ENCODE results near the gene DNAJC18.
A peak's percentile ranks its signal among the peaks of the same experiment; 100 is the strongest.

The DNAJC18 gene

DNA sequence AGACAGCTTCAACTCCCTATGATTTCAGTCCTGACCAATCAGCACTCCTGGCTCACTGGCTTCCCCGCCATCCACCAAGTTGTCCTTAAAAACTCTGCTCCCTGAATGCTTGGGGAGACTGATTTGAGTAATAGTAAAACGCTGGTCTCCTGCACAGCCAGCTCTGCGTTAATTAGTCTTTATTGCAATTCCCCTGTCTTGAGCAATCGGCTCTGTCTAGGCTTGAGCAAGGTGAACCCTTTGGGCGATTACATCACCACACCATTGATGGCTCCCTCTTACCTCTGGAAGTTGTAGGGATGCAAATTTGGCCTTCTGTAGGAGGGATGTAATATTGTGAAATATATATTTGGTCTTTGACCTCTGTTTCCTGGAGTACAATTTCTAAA is 53.3 kb downstream of the DNAJC18 start:
- no peak for DNase-seq

DNA sequence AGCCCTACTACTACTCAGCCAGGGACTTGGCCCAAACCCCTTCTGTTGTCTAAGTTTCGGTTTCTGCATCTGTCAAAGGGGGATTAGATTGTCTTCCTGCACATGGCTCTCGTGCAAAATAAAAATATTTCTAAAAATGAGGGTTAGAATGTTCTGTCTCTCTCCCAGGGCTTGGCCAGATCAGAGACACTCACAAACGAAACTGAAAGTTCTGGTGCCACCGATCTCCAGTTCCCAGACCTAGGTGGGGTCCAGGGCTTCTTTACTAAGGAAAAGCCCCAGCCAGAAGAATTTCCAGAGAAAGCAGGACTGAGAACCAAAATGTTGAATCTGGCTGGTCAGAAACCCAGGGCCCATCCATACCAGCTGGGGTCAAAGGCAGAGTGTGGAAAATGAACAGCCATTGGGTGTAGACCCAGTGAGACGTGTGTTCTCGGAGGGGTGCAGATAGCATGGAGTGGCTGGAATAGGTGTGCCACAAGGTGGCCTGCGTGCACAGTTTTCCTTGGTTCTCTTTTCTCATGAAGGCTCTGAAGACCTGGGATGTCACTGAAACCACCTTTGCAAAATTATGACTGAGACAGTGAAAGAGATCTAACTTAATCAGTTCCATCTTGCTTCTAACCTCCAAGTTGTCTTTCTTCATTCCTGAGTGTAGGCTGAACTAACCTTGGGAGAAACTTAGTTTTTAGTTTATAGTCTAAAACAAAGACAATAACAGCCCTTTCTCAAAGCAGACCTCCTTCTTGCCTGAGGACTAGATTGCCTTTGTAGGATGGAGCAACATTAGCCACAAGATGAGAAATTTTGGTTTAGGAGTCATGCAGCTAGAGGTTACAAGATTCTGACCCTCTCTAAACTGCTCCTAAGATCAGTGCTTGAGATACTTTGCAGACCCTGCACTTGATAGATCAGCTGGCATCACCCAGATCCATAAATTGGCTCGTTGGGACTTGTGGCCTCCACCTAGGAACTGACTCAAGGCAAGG is 54.0 kb downstream of the DNAJC18 start:
- no peaks in the 10 kb centered on the region for H3K36me3 ChIP-seq (replicated peaks)
- in situ Hi-C loops (cut with HindIII; ENCODE audit: low pct_ligation_motif_present, low sequenced_read_pairs): no loop called here
- no peak overlapping the region for H3K4me3 ChIP-seq (ENCODE audit: low read depth, low read length)
- DNase-seq: no peak
- TF ChIP-seq, protein P1, sequence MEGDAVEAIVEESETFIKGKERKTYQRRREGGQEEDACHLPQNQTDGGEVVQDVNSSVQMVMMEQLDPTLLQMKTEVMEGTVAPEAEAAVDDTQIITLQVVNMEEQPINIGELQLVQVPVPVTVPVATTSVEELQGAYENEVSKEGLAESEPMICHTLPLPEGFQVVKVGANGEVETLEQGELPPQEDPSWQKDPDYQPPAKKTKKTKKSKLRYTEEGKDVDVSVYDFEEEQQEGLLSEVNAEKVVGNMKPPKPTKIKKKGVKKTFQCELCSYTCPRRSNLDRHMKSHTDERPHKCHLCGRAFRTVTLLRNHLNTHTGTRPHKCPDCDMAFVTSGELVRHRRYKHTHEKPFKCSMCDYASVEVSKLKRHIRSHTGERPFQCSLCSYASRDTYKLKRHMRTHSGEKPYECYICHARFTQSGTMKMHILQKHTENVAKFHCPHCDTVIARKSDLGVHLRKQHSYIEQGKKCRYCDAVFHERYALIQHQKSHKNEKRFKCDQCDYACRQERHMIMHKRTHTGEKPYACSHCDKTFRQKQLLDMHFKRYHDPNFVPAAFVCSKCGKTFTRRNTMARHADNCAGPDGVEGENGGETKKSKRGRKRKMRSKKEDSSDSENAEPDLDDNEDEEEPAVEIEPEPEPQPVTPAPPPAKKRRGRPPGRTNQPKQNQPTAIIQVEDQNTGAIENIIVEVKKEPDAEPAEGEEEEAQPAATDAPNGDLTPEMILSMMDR (IDR thresholded peaks at IDR 0.05; ENCODE audit: low read depth, low read length, missing control alignments): peak; percentile 8
- H3K27ac ChIP-seq: no peak overlapping the region
- no peaks in the 10 kb centered on the region for H3K27me3 ChIP-seq (replicated peaks)

More for the DNA sequence above, 53.3 kb downstream of the DNAJC18 start:
- H3K27ac ChIP-seq: no peak overlapping the region
- no peaks in the 10 kb centered on the region for H3K27me3 ChIP-seq (replicated peaks)
- in situ Hi-C loops (cut with HindIII; ENCODE audit: low pct_ligation_motif_present, low sequenced_read_pairs): no loop called here
- H3K4me3 ChIP-seq (ENCODE audit: low read depth, low read length): no peak overlapping the region
- no peaks in the 10 kb centered on the region for H3K36me3 ChIP-seq (replicated peaks)
- TF ChIP-seq, protein P1 (IDR thresholded peaks at IDR 0.05; ENCODE audit: low read depth, low read length, missing control alignments): no peak

DNA sequence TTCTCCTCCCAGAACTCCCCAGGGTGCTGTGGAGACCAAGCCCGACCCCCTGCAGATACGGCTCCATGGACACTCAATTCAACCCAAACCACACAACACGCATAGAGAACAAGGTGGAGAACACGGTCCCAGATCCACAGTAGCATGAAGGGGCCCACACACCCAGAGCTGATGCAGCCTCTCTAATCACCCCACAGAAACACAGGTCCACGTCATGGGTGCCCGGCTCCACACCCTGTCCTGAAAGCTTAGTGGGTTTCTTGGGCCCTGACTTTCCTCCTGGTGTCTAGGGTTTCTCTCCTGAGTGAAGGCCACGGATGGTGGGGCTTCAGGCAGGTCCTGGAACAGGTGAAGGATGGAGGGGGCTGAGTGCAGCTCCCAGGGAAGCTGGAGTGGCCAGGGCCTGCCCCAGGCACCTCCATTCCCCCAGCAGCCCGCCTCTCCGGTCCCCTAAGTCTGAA is 54.7 kb downstream of the DNAJC18 start:
- in situ Hi-C loops (cut with HindIII; ENCODE audit: low pct_ligation_motif_present, low sequenced_read_pairs): no loop called here
- DNase-seq: no peak
- Histone ChIP-seq H3K36me3 (replicated peaks) (no peaks in the 10 kb centered on the region), H3K4me3 (ENCODE audit: low read depth, low read length) (no peak overlapping the region), H3K27ac (no peak overlapping the region), H3K27me3 (replicated peaks) (no peaks in the 10 kb centered on the region)
- TF ChIP-seq, protein P1 (IDR thresholded peaks at IDR 0.05; ENCODE audit: low read depth, low read length, missing control alignments): no peak

DNA sequence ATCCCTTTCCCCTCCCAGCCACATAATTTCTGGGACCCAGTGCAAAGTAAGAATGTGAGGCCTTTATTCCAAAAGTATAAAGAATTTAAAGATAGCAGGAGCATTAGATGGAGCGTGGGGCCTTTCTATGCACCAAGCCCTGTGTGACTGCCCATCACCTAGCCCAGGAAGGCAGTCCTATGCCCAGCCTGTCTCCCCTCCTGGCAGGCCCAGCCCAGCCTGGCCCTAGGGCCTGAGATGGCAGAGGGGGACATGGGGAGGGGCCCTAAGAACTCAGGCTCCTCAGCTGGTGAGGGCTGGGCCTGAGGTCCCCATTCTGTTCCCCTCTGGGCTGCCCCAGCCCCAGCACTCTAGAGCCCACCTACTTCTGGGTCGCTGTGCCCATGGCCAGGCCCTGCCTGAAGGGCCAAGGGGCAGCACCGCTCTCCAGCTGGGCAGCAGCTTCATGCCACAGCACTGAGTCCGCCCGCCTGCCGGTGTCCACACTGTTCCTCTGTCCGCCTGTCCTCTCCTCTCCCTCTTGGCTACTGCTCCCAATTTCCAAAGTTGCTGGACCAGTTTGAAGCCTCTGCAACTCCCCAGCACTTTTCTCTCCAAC is 55.2 kb downstream of the DNAJC18 start:
- Histone ChIP-seq H3K36me3 (replicated peaks) (no peaks in the 10 kb centered on the region), H3K27me3 (replicated peaks) (no peaks in the 10 kb centered on the region), H3K27ac (no peak overlapping the region), H3K4me3 (ENCODE audit: low read depth, low read length) (no peak overlapping the region)
- no peak for DNase-seq
- in situ Hi-C loops (cut with HindIII; ENCODE audit: low pct_ligation_motif_present, low sequenced_read_pairs): no loop called here
- TF ChIP-seq, protein P1 (IDR thresholded peaks at IDR 0.05; ENCODE audit: low read depth, low read length, missing control alignments): no peak

DNA sequence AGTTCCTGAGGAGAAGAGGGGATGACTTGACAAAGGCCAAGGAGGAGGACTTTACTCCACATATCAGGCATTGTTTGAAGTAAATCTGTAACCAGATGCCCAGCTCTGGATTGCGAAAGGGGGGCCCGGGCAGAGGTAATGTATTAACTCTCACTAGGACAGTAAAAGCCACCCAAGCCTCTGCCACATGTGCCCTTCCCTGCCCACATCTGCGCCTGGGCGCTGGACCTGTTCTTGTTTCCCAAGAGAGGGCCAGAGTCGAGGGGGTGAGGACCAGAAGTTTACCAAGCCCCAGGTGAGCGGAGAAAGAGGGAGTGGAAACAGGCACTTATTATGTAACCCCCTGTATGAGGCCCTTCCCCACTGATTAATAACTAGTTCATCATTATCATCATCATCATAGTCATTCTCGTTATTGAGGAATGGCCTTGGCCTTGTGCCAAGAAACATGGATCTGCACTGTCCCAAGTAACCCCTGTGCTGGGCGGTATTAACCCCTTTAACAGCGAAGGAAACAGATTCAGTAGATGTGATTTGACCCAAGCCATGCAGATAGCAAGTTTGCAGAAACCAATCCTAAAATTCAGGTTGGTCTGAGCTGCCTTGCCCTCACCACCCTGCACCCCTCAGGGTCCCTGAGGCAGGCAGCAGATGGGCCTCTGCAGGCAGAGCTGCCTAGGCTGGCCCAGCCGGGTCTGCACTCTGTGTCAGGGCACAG is 55.9 kb downstream of the DNAJC18 start, which contains the start of gene SLC23A1:
Gene SLC23A1 (minus strand): TSS at position 23 of the 718 bp plus-strand sequence. CDS start 44 bp downstream, outside the sequence.
- Histone ChIP-seq H3K4me3 (ENCODE audit: low read depth, low read length) (no peak within 1 kb of the TSS), H3K27ac (no peak within 1 kb of the TSS), H3K27me3 (replicated peaks) (no peaks in the 10 kb centered on the region), H3K36me3 (replicated peaks) (no peaks in the 10 kb centered on the region)
- TF ChIP-seq, protein P1 (IDR thresholded peaks at IDR 0.05; ENCODE audit: low read depth, low read length, missing control alignments): no peak
- in situ Hi-C loops (cut with HindIII; ENCODE audit: low pct_ligation_motif_present, low sequenced_read_pairs): no loop called here
- no peak for DNase-seq
